AG08395 (cell line): Measurements from ENCODE around the gene MAP4K3.
"Not testable (repeated sequence)": the region's sequence is repeated elsewhere in the genome, so short reads cannot be mapped to it uniquely, and the experiment has no call there.

ENCODE experiments used
- DNase-seq: peaks from one replicate; pipeline ENCODE4 v3.0.0; 2012; ENCODE audit warnings: mixed read lengths, low spot score

Gene MAP4K3

DNA sequence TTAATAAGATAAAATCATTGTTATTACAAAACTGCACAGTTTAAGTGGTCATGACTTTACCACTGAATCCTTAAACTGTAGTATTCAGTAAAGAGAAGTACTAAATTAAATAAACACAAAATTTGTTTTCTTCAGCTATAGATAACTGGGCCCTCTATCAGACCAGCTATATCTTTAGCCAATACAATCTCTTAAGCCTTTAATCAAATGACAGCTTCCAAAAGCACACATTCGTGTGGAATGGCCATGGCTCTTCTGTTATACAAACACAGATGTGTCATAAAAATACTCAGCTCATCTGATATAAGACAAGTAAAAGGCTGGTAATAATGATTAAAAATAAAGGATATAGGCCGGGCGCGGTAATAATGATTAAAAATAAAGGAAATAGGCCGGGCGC lies 135.7 kb downstream of the MAP4K3 start:
- DNase-seq, result no peak

DNA sequence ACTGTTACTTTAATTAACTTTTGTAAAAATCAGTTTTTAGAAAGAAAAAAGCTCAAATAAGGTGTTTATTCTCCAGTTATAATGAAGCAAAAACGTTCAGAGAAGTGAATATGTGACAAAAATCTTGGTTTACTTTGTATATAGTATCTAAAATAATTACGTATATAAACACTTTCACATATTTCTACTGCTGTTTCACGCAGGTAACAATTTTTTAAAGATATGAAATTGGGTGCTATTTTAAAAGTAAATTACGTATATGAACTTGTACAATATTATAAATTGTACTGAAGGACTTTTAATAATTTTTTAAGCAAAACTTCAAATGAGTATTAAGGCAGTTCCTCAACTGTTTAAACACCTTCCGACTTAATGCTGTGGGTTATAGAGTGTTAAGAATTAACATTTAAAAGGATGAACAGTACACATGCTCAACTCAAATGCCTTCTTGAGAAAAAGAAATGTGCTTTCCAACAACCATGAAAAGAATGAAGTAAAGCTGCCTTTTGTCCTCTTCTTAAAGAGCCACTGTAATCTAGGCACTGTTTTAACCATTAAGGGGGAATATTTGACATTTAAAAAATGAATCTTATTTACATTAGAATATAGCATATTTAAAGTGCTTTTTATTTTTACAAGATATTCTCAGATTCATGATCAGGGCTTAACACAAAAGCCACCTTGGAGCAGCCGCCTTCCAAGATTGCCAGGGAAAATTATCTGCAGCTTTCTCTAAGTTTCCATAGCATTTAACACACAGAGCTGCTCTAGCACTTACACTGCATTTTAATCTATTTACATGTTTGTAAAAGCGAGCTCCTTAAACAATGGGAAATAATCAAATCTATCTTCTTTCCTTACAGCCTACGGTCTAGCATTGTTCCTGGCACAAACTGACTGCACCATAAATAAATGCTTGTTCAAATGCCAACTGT lies 136.8 kb downstream of the MAP4K3 start:
- no peak for DNase-seq

DNA sequence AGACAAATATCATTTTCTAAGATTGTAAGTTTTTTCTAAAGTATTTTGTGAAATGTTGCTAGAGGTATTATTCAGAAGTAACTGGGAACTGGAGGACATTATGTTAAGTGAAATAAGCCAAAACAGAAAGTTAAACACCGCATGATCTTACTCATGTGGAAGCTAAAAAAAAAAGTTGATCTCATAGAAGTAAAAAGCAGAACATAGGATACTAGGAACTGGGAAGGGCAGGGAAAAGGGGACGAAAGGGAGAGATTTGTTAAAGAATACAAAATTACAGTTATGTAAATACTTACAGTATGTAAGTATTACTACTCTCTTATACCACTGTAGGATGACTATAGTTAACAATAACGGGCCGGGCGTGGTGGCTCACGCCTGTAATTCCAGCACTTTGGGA lies 146.7 kb downstream of the MAP4K3 start:
- DNase-seq, result no peak

DNA sequence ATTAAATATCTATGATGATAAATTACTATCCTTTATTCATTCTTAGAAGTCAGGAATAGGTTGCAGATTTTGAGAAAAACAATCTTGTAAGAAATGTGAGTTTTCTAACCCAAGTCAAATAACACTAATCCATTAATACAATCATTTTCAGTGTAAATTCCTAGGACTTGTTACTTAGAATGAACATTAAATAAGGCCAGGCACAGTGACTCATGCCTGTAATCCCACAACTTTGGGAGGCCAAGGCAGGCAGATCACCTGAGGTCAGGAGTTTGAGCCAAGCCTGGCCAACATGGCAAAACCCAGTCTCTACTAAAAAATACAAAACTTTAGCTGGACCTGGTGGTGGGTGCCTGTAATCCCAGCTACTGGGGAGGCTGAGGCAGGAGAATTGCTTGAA lies 147.5 kb downstream of the MAP4K3 start:
- no peak for DNase-seq

DNA sequence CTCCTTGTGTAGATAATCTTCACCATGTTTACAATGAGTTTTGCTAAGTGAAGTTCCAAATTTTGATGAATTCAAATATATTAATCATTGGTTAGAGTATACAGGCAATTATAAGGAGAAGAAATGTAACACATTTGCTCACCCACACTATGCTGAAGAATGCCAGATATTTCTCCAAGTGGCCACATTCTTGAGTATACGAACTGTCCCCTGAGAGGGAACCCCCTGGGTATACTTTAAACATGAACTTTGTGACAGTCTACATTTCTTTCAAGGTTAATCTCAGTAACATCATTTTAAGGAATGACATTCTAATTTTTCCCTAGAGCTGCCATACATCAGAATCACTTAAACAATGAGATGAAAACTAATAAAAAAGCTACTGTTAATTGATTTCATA lies 153.5 kb downstream of the MAP4K3 start:
- DNase-seq, result no peak

DNA sequence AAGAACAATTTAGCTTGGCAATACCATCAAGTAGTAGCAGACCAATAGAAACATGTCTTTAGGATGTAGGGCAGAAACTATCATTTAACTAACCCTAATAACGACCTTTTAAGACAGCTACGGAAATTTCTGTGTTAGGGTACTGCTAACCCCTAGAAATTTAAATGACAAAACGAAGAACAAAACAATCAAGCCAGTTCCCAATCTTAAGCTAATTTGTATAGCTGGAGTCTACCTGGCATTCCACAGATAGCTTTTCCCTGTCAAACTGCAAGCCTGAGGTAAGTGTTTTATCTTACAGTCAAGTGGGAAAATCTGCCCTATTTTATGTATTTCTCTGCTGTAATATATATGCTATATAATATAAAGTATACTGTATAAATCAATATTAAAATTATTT lies 155.7 kb downstream of the MAP4K3 start:
- DNase-seq, result no peak

DNA sequence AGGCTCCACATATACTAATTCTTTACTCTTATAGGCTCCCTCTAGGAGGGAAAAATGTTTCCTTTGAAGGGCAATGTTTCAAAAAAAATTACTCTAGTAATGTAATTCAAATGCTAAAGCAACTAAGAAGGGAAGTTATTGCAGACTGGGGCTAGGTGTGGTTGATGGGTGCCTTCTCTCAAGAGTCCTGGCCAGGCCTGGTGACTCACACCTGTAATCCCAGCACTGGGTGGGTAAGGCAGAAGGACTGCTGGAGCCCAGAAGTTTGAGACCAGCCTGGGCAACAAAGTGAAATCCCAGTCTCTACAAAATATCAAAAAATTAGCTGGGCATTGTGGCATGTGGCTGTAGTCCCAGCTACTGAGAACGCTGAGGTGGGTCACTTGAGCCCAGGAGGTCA lies 162.1 kb downstream of the MAP4K3 start:
- DNase-seq, result no peak

DNA sequence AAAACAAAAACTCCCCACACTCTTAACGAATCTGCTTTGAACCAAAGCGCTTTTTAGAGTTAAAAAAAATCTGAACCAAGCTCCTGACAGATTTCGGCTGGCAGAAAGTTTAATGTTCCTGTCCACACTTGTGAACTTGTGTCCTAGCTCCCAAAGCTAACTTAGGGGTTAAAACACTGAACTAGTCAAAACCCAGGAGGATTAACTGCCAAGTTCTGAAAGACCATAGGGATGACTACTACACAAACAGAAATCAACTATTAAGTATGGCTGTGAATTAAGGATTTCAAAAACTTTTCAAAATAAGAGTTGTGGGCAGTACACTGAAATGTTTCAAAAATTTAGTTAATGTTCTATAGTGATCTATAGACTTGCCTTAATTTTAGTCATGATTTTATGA lies 167.1 kb downstream of the MAP4K3 start:
- DNase-seq, result no peak

DNA sequence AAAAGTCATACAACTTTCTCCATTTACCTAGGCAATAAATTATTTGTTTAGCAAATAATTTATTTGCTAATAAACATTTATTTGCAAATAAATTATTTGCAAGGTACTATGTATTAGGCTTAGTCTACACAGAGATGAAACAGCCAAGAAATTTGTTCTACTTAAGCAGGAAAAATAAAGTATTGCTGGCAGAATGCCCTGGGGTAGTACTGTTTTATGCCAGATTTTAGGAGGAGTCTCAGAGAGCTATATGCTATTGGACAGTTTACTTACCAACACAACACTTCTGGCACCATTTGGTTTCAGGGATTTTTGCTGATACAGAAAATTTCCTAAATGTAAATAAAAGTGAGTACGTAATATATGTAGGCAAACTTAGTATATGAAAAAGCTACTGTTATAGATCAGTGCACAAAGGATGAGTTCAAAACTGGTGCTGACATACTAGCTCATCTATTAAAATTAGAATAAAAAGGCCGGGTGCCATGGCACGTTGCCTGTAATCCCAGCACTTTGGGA lies 170.1 kb downstream of the MAP4K3 start:
- DNase-seq, result no peak

DNA sequence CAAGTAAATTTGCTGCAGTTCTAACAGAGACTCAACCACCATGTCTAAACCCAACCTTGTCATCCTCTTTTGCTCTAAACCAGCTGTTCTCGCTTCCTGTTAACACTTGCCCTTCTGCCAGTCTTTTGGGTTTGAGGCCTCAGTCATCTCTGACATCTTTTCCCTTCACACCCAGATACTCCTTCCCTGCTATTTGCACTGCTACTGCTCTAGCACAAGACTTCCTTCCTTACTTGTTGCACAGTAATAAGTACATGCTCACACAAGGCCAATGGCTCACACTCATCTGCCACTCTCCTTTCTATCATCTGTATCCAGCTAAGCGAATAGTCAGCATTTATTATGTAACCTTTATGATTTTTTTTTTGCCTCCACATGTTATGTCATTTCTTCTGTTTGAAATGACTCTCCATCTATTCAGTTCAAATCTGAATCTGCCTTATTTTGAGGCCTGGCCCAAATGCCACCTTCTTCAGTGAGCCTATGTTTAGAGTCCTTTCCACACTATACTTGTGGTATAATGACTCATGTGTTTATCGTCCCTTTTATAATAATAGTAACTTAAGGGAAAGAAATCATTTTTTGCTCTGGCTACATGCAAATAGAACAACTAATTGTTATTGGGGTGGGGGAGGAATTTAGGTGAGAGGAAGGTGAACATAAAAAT lies 170.8 kb downstream of the MAP4K3 start:
- no peak for DNase-seq

DNA sequence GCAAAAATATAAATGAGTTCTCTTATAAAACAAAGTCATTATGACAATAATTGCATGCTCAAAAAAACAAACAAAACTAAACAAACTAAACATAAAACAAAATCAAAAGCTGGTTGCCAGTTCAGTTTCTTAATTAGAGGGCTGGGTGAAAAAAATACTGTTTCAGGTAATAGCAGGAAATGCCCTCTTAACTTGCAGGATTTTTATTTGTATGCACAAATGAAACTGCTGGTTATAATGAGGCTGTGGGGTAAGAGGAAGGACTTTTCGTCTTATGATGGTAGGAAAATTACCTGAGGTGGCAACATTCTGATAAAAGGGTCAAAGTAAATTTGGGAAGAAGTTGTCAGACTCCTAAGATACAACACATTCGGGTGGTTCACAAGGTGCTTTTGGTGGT lies 171.8 kb downstream of the MAP4K3 start:
- no peak for DNase-seq

DNA sequence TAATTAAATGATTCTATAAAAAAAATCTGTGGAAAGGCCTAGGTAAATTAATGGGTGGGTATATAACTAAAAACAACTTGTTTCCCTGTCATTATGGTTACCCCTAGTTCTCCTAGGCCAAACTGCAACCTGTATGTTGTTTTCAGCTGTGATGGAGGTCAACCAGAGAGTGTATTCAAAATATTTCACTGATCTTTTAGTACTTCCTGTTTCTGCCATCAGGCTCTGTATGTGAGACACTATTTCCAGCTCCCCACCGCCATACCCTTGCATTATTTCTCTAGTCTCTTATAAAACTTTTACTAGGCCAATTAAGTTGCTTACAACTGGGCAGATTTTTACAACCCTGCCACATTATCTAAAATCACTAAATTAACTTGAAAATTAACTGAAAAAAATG lies 172.4 kb downstream of the MAP4K3 start:
- DNase-seq, result no peak

DNA sequence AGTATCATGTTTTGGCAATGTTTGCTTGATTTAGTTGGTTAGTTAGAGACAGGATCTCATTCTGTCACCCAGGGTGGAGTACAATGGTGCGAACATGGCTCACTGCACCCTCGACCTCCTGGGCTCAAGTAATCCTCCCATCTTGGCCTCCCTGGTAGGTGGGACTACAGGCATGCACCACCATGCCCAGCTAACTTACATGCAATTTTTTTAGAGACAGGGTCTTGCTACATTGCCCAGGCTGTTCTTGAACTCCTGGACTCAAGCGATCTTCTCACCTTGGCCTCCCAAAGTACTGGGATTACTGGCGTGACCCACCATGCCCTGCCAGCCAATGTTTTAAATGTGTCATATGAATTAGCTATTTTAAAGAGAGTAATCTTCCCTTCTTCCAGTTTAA lies 177.0 kb downstream of the MAP4K3 start:
- no peak for DNase-seq

DNA sequence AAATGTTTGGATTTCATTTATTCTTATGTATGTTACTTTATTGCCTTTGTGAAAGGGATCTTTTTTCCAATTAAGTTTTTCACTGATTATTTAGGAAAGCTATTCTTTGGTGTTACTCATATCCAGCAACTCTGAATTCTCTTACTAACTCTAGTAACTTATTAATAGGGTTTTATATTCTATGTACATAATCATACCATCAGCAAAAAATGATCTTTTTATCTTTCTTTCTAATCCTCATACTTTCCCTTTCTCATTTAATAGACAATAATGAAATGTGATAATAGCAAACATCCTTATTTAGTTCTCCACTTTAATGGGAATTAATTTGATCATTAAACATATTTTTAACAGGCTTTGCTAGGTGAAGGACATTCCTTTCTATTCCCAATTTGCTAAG lies 181.0 kb downstream of the MAP4K3 start:
- no peak for DNase-seq

DNA sequence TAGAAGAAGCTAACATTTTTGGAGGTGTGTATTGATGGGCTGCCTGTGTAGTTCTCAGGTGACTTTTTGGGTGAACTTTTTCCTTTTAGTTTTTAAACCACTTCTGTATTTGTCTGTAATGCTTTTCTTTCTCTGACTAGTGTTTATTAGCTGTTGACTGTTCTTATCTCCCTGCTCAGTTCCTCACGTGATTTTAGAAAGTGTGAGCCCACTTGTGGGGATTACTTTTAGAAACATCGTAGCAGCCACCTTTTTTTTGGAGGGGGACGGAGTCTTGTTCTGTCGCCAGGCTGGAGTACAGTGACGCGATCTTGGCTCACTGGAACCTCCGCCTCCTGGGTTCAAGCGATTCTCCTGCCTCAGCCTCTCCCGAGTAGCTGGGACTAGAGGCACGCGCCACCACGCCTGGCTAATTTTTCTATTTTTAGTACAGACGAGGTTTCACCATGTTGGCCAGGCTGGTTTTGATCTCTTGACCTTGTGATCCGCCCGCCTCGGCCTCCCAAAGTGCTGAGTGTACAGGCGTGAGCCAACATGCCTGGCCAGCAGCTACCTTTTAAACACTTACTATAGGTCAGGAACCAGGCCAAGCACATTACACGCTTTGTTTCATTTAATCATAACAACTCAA lies 184.1 kb downstream of the MAP4K3 start:
- no peak for DNase-seq

DNA sequence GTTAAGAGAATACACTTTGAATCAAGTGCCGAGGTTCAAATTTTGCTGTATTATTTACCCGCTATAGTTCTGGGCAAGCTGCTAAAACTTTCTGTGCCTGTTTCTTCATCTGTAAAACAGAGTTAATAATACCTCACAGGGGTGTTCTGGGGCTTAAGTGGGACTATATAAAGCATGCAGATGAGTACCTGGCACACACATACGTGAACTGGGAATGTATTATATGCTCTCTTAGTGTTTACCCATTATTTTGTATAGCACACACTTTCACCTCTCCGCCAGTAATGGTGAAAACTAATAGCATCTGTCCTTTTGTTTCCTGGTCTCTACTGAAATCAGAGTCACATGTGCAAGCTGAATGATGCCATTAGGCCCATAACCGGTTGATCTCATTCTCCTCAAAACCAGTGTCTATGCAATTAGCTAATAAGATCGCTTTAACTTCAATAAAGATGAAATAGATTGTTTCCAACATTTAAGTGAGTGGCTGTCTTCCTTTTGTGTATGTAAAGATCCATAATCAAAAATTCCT lies 189.5 kb downstream of the MAP4K3 start:
- DNase-seq, result no peak

DNA sequence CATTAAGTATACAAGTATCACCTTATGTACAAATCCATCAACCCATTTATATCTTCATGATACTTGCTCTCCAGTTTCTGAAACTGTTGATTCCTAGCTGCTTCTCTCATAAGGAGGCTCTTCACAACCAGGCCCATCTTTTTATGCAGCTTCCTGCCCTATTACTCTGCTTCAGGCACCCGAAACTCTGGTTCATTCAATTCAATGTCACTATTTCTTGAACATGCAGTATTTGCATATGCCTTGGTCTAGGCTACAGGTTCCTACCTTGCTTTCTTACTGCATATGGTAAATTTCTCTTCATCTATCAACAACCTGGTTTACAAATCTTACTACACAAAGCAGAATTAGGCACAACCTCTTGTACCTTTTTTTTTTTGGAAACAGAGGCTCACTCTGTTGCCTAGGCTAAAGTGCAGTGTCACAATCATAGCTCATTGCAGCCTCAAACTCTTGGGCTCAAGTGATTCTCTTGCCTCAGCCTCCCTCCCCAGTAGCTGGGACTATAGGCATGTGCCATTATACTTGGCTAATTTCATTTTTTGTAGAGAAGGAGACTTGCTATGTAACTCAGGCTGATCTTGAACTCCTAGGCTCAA lies 190.6 kb downstream of the MAP4K3 start:
- no peak for DNase-seq

DNA sequence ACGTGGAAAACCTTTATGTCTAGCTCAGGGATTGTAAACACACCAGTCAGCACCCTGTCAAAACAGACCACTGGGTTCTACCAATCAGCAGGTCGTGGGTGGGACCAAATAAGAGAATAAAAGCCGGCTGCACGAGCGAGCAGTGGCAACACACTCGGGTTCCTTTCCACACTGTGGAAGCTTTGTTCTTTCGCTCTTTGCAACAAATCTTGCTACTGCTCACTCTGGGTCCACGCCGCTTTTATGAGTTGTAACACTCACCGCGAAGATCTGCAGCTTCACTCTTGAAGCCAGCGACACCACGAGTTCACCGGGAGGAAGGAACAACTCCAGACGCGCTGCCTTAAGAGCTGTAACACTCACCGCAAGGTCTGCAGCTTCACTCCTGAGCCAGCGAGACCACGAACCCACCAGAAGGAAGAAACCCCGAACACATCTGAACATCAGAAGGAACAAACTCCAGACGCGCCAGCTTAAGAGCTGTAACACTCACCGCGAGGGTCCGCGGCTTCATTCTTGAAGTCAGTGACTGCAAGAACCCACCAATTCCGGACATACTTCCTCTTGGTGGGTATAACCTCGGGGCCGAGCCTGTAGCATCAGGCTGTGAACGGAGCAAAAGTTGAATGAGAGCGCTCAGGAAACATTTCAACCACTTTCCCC lies 192.0 kb downstream of the MAP4K3 start:
- DNase-seq, result not testable (repeated sequence)

DNA sequence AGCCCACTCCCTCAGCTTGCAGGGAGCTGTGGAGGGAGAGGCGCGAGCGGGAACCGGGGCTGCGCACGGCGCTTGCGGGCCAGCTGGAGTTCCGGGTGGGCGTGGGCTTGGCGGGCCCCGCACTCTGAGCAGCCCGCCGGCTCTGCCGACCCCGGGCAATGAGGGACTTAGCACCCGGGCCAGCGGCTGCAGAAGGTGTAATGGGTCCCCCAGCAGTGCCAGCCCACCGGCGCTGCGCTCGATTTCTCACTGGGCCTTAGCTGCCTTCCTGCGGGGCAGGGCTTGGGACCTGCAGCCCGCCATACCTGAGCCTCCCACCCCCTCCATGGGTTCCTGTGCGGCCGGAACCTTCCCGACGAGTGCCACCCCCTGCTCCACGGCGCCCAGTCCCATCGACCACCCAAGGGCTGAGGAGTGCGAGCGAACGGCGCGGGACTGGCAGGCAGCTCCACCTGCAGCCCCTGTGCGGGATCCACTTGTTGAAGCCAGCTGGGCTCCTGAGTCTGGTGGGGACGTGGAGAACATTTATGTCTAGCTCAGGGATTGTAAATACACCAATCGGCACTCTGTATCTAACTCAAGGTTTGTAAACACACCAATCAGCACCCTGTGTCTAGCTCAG lies 192.7 kb downstream of the MAP4K3 start:
- DNase-seq, result not testable (repeated sequence)

DNA sequence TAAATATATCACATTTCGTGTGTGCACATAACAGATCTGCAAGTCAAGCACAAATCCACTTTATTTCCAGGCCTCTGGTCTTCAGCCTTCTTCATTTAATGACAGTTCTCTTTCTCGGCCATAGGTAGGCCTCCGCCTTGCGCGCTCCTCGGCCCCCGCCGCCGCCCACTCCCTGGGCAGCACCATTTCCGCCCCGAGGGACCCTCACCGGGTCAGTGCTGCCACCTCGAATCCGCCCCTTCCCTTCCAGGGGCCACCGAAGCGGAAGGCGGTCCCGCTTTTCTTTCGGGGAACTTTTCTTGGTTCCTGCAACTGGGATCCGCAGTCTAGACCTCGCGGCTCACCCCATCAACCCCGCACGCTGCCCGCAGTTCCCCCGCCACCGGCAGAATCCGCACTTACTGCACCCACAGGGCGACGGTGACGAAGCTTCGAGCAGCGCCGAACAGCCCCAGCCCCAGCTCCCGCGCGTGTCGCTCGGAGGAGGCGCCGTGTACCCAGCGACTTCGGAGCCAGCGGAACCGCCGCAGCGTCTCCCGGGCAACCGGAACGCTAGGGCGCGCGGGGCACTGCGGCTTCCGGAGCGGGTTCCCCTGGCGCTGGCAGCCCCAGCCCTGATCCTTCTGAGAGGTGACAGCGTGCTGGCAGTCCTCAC lies 193.5 kb downstream of the MAP4K3 start, which contains the start of gene CDKL4:
CDKL4 (minus strand) TSS at position 502 of the 655 bp plus-strand sequence.
- DNase-seq, result no peak
